GDM1 (cell line): Measurements from ENCODE around the gene C11orf21.
"Not testable (repeated sequence)": the region's sequence is repeated elsewhere in the genome, so short reads cannot be mapped to it uniquely, and the experiment has no call there.

ENCODE experiments used
- DNase-seq: peaks from one replicate; lab custom pipeline; 2025; lab: John Stamatoyannopoulos, UW

The C11orf21 gene

DNA sequence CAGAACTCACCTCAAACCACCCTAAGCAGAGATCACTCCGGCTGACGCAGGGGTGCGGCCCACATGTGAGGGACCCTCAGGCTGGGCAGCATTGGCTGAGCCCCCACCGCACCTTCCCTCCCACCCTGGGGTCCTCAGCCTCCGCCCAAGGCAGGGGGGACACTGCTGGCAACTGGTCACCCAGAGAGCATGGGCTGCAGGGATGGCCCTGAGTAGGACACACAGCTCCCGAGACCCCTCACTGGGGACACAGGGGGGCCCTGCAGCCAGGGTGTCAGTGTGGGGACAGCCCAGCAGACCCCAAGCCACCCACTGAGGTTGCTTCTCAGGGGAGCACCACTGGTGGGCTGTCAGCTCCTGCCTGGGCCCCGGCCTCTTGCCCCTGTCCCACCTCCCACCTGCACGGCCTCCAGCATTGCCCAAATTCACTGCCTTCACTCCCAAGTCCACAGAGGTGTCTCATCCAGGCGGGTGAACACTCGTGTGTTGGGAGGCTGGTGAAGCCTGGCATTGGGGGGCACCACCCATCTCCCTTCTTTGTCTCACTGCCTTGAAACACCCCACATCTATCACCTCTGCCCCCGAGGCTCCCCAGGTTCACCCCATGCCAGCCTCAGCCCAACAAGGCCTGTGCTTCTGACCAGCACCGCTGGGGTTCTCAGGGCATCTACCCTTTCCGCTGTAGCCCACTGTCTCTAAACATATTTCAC is 4.7 kb downstream of the C11orf21 start:
- no peak for DNase-seq

DNA sequence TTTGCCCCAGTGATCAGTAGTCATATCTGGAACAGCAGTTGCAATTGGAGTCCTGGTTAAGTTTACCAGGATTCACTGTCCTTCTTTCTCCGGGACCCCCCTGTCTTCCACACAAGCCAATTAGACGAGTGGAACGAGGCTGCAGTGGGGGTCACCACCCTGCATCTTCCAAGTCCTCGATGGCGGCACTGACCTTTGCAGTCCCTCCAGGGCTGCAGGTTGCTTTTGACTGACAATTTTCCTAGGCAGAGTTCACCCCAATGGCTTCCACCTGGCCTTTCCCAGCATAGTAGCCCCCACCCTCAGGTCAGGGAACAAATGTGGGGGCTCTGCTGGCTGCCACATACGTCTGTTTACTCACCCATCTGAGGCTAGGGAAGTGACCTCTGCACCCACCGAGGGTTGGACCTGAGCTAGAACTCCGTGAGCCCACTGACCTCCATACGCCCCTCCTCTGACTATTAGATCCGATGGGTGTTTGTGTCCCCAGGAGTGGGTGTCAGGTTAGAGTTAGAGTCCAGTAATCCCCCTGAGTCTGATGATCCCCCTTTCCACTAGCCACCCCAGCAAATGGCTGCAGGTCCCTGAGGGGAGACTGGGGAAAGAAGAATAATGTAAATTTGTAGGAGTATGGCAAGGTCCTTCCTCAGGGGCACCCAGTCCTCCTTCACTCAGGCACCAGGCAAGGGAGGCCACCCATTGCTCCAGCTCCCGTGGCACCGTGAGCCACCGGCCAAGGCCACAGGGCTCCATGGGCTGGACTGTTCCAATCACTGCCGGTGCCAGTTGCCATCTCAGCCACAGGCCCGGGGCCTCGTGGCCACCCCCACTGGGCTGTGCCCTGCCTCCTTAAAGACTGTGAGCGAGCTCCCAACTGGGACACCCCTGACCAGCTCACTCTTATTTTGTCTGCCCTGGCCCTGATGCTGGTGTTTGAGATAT is 5.5 kb downstream of the C11orf21 start:
- DNase-seq = no peak

DNA sequence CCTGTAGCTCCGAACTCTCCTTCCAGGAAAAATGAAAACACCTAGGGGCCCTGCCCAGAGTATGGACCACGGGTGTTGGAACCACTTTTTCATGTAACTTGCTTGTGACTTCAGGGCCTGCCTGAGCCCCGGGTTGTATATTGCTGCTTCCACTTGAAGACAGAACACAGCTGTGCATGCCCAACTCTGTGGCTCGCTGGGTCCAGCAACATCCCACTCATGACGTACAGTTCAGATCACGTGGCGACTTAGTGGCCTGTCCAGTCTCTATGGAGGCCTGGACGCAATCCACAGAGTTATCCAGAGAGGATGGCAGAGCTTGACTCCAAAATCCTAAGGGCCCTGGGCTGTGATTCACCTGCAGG is 6.8 kb downstream of the C11orf21 start:
- no peak for DNase-seq

DNA sequence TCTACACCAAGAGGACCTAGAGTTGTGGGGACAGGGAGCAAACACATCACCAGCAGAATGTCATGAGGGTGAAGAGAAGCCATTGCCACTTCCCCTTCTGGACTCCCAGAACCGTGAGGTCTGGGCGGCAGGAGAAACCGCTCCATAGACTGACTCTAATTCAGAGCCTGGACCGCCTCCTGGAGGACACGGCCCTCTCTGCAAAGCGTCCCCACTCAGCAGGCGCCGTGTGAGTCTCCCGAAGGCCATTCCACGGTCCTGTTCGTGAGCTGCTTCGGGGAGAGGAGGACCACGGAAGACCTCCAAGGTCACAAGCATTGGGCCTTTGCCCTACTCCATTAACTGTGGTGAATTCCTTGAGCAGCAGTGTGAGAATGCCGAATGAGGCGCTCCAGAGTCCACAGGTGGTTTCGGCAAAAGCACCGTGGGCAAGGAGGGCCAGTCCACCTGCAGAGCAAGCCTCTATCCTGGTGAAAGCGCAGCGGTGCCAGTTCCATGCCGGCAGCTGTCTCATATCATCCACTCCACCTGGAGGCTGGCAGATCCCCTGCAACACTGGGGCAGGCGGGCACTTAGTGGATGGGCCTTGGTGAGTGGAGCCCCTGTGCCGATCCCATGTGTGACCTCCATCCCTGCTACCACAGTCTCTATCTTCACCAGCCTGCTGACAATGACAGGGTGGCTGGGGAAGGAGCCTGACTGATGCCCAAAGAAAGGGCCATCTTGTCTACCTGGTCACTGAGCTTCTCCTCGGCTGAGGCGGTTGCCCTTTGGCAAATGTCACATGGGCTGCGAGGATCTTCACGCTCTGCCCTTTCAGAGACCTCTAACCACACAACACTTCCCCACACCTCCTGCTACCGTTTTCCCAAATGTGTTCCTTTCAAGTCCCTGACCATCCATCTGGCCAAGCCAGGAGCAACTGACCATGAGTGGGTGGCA is 7.5 kb downstream of the C11orf21 start:
- DNase-seq = no peak

DNA sequence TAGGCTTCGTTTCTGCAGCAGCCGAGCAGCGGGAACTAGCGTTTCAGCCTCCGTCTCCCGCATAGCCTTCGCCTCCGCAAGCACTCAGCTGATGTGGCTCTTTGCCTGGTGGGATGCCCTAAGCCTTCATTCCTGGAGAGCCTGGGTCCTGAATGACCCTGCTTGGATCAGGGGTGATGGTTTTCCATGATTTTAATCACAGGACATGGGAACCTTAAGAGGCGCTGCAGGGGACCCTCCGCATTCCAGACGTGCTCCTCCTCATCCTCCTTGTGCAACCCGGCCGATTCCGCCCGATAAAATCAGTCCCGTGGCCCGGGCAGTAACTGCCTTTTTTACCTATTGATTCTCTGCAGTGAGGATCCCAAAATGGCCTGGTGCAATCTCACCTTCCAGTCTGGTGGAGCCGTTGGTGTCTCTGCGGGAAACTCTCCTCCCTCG is 8.2 kb downstream of the C11orf21 start:
- no peak for DNase-seq

DNA sequence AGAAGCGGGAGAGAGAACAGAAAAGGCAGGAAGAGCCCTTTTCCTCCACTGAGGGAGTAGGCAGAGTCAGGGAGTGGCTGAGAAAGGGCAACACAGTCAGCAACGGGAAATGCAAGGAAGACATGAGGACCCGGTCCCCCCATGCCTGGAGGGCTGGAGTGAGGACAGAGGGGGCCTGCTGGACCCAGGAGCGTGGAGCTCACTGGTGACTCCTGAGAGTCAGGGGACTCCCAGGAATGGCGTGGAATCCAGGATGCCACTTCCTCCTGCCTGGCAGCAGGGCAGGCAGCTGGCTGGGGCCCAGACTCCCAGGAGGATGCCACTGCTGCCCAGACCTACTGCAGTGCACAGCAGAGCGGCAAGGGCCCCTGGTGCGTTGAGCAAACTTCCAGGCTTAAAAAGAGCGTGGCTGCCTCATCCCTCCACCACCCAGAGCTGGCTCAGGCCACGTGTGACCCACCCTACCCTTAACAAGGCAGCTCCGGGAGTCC is 11.3 kb downstream of the C11orf21 start:
- DNase-seq = no peak

DNA sequence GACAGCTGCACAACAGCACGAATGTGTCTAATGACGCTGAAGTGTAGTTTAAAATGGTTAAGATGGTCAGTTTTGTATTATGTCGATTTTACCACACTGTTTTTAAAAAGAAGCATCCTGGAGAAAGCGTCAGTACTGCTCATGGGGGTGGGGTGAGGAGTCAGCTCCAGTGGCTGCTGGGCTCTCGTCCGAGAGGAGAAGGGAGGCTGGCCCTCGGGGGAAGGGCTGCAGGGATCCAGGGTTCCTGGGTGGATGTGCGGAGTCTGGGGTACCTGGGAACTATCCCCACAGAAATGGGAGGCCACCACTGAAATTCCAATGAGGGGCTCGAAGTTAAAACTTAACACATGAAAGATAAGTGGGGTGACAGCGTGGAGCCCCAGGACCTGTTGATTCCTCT is 11.9 kb downstream of the C11orf21 start:
- DNase-seq = no peak

DNA sequence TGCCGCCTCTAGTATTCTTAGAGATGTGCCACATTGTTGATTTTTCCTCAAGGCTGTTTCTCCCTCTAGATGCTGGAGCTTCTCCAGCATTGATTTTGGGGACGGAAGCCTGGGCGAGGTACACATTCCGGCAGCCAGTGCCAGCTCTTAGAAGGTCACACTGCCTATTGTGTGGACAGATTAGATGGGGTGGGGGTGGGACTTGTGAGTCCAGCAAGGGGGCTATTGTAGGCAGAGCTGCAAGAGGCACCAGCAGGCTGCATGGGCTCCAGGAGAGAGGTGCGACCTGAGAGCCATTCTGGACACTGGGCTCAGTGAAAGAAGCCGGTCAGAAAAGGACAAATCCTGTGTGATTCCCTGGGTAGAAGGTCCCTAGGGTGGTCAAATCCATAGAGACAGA is 12.4 kb downstream of the C11orf21 start:
- DNase-seq = no peak

DNA sequence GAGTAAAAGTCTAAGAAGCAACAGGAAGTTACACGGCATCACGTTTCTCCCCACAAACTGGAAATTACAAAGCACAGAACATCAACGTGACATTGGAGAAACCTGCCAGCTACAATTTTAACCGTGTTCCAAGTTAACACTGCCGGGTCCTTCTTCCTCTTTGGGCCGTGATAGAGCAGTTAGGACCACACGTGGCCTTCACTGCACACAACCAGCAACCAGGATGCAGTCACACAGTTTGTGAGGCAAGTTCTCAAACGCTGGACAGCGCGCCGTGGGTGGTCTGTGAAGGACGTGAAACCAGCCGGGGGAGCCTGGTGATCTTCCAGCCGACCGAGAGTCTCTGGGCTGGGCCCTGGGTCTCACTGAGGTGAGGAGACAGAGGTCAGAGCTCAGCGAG is 14.6 kb downstream of the C11orf21 start:
- no peak for DNase-seq

DNA sequence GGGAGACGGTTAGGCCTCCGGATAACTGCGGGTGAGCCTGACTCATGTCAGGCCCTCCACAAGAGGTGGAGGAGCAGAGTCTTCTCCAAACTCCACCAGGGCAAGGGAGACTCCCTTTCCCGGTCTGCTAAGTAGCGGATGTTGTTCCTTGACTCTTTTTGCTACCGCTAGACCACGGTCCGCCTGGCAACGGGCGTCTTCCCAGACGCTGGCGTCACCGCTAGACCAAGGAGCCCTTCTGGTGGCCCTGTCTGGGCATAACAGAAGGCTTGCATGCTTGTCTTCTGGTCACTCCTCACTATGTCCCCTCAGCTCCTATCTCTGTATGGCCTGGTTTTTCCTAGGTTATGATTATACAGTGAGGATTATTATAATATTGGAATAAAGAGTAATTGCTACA is 15.4 kb downstream of the C11orf21 start:
- DNase-seq = not testable (repeated sequence)

DNA sequence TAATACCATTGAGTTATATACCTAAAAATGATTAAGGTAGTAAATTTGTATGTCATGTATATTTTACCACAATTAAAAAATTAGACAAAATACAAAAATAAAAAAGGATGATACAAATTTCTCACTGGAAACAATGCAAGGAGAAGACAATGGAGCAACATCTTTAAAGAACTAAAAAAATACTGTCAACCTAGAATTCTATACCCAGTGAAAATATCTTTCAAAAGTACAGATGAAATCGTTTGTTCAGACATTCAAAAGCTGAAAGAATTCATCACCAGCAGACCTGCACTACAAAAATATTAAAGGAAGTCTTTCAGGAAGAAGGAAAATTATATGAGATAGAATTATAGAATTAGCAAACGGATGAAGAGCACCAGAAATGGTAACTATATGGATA is 21.5 kb downstream of the C11orf21 start:
- no peak for DNase-seq

DNA sequence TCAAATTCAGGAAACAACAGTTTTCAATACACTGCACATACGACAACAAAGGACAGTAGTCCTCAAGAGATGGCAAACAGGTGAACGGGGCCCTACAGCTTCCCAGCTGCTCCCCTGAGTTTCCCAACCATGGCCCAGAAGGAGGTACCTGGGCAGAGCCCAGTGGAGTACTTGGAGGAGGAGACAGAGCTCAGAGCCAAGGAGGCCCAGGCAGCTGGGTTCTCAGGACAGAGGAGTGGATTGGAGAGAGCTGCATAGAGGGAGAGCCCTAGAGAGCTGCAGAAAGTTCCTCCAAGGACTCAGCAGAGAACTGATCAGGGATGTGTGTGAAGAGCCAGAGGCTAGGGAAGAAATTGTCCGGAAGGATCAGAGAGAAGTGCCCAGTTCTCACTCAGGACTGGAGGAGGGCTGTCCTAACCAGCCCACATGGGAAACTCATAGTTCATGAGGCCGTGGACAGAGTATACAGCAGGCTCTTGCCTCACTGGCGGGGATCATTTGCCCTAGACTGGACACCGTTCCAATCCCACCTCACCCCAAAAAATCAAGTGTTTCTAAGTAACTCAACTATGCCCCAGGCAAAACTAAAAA is 23.7 kb downstream of the C11orf21 start:
- DNase-seq = no peak

DNA sequence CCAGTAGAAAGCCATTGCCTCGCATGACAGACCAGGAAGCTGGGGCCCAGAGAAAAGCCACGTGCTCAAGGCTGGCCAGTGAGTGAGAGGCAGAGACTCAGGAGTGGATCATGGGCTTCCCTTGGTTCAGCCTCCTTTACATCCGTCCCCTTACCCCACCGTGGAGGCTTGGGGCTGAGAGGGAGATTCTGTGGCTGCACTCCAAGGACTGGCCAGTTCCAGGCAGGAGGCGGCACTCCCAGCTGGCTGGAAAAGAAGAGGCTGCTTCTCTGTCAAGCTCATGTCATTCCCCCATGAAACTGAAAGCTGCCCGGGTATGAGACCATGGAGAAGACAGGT is 24.7 kb downstream of the C11orf21 start:
- DNase-seq = no peak

DNA sequence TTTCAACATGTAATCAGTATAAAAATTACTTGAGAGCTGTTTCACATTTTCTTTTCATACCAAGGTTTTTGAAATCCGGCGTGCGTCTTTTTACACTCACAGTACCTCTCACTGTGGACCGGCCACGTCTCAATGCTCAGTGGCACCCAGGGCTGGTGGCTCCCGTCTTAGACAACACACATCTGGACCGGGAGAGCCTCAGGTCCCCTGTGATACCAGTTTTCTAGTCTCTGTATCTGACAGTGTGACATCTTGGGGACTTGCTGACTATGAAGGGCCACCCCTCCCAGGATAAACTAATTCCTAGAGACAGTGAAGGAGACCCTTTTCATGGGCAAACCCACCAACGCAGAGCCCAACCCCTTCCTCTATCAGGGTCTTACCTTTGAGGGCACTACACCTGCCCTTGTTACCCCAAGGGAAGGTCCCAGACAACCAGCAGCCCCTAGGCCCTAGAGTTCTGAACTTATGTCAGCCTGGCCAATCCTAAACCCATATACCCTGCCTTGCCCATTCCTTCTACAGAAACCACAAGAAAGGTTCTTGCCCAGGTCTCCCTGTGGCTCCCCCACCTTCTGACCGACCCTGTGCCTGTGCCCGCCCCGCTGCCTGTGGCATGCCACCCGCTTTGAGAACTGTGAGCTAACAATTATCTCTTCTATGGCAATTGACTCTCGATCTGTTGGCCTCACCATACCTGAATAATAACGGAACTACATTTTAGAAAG is 25.3 kb downstream of the C11orf21 start:
- no peak for DNase-seq

DNA sequence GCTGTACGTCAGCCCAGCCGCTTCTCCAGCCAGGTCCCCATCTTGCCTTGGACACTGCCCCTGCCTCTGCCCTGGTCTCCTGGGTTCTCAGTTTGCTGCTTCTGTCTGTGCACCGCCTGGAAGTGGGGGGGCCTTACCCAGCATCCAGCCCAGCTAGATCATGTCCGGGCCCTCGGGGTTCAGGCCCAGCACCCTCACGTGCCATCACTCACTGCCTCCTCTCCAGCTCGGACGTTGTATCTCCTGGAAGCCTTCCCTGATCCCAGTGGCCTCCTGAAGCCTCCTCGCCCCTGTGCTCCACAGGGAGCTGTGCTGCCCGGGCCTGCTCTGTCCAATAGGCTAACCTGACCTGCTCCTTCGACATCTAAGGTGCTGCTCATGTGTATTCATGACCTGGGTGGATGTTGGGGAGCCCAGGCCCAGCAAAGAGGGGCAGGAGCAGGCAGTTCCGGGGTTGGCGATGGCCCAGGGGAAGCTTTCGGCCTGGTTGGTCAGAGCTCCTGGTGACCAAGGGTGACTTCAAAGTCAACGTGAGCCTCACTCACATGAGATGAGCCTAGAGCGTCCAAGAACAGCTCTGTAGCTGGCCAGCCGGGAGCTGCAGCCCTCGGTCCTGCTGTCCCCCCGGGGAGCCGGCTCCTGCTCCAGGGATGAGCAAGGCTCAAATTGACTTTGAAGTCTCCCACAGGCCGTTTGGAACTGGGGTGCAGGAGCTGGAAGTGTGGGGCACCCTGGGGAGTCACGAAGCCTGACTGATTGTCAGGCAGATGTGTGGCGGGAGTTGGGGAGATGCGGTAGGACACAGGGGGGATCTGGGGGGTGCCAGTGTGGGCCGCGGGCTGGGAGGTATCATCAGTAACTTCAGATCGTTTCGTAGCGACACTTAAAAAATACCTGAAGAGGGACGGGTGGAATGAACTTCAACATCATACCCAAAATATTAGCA is 26.1 kb downstream of the C11orf21 start:
- DNase-seq = no peak

DNA sequence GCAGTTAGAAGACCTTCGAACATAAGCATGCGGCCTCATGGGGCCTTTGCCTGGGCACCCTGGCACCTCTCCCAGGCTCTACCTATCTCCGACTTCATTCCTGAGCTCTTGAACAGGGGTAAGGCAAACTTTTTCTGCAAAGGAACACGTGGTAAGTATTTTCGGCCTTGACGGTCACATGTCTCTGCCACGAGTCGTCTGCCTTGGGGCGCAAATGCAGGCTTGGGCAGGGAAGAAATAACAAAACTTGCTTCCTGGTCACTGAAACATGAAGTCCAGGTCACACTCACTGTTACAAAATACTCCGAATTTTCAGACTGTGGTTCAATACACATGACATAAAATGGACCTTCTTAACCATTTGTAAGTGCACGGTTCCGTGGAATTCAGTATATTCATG is 27.9 kb downstream of the C11orf21 start:
- DNase-seq = no peak

DNA sequence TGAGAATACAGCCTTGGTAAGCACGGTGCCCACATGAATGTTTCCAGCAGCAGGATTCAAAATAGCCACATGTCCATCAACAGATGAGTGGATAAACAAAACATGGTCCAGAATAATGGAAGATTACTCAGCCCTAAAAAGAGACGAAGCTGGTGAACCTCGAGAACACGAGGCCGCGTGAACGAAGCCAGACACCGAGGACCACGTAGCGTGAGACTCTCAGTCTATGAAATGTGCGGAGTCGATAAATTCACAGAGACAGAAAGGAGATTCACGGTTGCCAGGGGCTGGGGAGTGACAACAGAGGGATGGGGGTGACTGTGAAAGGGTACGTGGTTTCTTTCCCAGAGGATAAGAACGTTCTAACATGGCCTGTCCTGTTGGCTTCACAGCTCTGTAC is 28.4 kb downstream of the C11orf21 start:
- no peak for DNase-seq

DNA sequence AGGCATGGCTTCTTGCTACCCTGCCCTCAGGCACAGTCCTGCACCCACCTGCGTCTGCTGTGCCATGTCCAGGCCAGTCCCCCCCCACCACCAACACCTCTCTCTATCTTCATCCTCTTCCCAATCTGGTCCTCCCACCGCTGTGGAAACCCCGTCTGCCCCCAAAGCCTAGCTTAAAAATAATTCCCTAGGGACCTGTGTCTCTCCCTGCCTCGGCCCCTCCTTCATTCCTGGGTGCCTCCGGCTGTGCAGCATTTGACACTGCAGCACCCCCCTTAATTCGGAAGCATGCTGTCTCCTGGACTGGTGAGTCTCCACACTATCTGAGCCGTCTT is 28.8 kb downstream of the C11orf21 start:
- no peak for DNase-seq

DNA sequence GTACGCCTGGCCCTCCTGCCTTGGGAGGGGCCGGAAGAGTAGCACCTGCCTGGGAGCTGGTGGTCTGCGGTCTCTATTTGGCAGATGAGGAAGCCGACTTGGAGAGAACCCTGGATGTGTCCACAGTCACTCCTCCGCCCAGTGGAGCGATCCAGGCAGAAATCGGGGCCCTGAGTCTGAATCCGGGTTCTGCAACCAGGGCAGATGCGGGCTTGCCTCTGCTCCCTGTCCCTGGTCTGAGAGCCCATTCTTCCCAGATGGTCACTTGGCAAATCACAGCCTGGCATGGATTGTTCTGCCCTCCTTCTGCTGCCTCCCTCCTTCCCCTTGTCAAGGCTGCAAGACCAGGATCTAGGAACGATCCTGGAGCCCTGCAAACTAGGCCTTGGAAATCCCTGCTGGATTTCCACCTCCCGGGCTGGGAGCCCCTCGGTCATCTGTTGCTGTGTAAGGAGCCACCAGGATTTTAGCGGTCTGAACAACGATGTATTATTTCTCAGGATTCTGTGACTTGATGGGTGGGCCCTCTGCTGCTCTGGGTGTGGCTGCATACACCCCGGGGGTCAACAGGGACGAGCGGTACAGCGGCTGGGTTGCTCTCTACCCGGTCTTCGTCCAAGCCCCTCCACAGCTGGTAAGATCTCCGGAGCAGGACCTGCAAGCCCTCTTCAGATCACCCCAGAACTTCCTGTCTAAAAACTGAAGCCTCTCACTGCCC is 29.3 kb downstream of the C11orf21 start:
- no peak for DNase-seq
